DMS114 treated with DMSO at 0.1 percent for 48 hours (cell line): Measurements from ENCODE around the gene GATD1.
A peak's percentile ranks its signal among the peaks of the same experiment; 100 is the strongest.

Experiments
- DNase-seq: peaks from one replicate; lab custom pipeline; 2025; ENCODE audit not compliant: unreplicated experiment; lab: John Stamatoyannopoulos, UW

The GATD1 gene

DNA sequence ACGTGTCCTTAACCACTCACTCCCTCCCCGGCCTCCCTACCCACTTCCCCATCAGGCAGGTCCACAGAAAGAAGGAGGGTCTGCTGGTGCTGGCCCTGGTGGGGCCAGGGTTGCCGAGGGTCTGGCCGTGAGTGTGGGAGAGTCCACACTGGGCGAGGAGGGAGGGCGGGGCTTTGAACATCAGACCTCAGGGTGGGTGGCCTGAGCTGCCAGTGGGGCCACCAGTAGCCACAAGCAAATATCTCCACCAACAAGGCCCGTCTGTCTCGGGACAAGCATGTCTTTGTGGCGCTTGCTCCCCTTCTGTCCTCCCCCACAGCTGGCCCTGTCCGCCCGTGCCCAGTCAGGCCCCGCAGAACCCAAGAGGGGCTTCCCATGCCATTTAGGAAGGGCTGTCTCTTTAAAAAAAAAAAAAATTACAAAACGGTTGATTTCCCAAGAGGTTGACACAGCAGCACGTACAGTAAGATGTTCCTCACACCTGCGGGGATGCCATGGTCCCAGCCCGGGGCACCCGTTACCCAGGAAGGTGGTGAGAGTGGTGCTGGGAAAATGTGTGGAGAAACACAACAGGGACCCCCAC lies 47.7 kb downstream of the GATD1 start:
- DNase-seq: no peak

DNA sequence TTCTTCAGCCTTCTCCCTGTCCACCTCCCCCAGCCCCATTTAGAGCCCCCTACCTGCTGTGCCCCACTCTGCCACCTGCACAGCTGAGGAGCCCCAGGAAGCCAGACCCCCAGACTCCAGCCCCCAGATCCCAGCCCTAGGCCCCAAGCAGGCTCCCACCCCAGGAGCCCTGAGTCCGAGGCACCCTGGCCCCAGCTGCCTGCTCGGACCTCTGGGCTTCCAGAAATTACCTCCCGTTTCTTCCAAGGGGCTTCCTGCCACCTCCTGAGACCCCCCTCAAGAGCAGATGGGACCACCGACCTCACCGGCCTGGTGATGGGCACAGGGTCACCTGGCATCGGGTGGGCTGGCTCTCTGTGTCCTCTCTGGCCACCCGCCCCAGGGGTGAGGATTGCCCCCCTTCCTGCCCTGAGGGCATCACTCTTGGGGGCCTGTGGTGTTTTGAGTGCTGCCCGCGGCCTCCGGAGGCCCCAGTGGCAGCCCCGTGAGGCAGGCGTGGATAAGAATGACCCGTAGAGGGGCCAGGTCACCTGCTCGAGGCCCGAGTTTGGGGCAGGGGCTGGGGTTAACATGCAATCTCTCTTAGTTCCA lies 48.3 kb downstream of the GATD1 start:
- DNase-seq: no peak

DNA sequence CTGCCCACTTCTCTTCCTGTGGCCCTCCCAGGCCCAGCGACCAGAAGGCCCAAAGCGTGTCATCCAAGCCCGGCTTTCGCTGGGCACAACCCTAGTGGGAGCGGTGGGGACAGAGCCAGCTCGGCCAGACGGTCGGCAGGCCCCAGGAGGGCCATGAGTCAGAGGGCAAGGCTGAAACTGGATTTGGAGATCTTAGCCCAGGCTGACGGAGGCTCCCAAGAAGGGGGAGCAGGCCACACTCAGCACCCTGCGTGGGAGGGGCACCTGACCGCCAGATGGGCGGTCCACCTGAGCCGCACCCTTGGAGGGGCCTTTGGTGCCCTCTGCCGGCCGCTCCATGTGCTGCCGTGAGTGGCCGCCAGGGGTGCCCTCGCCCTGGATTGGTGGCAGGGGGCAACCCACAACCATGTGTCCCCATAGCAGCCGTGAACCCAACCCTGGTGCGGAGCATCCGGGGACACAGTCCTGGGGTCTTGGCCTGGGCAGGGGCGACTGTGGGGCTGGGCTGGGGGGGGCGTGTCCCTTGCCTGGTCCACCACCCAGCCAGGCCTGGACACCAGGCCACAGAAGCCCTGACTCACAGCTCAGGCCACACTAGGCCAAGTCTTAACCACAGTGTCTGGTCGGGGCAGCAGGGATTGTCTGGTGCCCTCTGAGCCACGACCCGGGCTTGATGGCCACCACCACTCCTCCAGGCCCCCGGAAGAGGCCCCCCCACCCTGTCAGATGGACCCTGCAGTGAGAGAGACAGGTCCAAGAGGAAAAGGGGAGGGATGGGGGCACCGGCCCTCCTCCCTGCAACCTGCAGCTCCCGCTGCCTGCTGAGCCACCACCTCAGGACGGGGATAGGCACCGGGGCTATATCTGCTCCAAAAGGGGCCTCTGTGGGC lies 49.2 kb downstream of the GATD1 start:
- no peak for DNase-seq

DNA sequence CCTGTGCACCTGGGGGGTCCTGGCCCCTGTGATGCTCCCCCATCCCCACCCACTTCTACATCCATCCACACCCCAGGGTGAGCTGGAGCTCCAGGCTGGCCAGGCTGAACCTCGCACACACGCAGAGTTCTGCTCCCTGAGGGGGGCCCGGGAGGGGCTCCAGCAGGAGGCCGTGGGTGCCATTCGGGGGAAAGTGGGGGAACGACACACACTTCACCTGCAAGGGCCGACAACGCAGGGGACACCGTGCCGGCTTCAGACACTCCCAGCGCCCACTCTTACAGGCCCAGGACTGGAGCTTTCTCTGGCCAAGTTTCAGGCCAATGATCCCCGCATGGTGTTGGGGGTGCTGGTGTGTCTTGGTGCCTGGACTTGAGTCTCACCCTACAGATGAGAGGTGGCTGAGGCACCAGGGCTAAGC lies 50.0 kb downstream of the GATD1 start:
- DNase-seq: no peak

DNA sequence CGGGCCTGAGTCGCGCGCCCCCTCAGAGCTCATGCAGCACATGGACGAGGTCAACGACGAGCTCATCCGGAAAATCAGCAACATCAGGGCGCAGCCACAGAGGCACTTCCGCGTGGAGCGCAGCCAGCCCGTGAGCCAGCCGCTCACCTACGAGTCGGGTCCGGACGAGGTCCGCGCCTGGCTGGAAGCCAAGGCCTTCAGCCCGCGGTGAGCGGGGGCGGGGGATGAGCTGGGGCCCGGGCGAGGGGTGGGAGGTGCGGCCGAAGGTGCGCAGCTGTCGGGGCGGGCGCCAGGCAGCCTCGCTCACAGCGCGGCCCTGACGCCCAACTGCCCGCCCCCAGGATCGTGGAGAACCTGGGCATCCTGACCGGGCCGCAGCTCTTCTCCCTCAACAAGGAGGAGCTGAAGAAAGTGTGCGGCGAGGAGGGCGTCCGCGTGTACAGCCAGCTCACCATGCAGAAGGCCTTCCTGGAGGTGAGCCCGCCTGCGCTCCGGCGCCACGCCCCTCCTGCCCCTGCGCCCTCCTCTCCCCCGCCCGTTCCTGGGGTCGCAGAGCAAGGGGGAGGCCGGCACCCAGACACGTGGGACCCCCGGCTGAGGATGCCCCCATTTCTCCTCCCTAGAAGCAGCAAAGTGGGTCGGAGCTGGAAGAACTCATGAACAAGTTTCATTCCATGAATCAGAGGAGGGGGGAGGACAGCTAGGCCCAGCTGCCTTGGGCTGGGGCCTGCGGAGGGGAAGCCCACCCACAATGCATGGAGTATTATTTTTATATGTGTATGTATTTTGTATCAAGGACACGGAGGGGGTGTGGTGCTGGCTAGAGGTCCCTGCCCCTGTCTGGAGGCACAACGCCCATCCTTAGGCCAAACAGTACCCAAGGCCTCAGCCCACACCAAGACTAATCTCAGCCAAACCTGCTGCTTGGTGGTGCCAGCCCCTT lies 50.7 kb downstream of the GATD1 start:
- no peak for DNase-seq

DNA sequence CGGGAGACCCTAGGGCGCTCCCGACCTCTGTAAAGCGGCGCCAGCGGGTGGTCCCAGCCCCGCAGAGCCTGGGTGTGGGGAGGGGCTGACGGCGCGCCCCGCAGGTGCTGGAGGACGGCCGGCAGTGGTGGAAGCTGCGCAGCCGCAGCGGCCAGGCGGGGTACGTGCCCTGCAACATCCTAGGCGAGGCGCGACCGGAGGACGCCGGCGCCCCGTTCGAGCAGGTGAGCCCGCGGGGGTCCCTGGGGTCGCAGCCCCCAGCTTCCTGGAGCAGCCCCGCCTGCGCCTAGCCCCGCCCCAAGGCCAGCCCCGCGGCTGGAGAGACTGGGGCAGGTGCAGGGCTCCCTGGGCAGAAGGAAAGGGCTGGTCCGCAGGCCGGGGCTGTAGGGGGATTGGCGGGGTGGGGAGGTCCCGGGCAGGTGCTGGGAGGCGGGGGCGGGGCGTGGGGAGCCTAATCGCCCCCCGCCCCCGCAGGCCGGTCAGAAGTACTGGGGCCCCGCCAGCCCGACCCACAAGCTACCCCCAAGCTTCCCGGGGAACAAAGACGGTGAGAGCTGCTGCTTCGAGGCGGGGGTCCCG lies 51.6 kb downstream of the GATD1 start:
- DNase-seq: no peak

DNA sequence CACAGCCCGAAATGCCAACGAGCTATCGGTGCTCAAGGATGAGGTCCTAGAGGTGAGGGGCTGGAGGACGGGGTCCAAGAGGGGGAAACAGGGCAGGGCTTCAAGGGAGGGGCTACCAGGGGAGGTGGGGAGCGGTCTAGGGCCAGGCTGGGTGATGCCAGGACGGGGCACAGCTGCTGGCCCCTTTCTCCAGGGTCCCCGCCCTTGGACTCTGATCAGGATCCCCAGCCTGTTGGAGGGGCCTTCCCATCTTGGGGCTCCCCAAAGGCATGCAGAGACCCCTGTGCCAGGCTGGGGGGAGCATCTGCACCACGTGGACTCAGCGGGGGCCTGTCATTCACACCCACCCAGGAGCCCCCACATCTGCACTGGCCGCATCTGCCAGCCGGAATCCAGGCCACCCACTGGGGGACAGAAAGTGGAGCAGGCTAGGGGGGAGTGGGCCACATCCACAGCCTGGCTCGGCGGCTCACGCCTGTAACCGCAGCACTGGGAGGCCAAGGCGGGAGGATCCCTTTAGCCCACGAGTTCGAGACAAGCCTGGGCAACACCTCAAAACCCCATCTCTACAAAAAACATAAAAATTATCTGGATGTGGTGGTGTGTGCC lies 52.4 kb downstream of the GATD1 start:
- no peak for DNase-seq

DNA sequence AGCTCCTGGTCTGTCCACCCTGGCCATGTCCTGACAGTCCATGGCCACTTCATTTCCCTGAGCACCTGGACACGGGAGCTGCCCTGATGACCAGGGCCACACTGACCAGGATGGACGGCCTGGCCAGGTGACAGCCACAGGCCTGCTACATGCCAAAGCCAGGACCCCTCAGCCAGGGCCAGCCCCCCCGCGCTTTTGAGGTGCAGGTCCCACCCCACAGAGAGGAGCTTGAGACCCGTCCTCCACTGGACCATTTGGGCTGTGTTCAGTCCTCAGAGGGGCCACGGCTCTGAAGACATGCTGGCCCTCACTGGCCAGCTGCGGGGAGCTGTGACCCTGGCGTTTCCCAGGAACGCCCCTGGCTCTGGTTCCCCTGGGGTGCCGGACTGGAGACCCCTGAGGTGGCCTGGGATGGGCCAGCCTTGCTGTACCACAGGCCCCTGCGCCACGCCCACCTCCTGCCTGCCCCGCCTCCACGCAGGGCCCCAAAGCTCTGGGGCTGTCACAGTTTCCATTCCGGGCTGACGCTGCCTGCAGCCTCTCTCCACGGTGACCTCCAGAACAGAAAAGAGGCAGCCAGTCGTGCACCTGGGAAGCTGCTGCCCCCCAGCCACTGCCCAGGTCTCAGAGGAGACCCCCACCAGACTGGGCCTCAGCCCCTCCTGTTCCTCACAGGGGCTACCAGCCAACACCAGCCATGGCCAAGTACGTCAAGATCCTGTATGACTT lies 53.1 kb downstream of the GATD1 start:
- DNase-seq: no peak

DNA sequence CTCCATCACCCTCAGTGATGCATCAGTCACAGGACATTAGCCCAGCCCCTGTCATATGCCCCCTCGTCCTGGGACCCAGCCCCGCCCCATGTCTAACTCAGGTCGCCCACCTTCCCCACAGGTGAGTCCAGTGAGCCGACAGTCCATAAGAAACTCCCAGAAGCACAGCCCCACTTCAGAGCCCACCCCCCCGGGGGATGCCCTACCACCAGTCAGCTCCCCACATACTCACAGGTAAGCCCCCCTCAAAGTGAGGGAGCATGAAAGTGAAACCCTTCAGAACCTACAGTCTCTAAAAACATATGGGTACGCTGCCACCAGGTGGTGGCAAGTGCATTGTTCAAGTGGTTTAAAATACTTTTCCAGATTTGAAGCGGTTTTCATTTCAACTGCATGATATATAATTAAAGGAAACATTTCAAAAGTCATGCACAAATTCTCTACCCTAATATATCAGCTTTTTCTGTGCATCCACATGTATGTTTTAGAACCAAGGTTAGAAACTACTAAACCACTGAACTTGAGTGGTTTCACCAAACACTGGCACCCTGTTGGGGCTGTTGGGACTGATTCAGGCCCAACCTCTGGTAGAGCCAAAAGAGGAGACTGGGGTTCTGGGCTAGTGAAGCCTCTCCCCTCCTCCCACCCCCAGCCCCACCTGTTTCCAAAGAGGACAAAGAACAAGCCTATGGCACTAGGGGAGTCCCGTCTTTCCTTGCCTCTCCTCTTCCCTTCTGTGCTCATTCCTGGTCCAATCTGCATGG lies 54.0 kb downstream of the GATD1 start:
- peak; percentile 39 for DNase-seq

DNA sequence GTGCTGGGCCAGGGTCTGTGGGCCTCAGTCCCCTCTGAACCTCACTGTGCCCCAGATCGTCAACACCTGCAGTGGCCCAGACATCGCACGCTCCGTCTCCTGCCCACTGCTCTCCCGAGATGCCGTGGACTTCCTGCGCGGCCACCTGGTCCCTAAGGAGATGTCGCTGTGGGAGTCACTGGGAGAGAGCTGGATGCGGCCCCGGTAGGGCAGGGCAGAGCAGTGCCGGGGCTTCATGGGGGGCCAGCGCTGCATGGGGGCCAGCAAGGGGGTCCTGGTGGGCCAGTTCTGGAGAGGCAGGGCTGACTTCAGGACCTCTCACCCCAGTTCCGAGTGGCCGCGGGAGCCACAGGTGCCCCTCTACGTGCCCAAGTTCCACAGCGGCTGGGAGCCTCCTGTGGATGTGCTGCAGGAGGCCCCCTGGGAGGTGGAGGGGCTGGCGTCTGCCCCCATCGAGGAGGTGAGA lies 54.9 kb downstream of the GATD1 start:
- no peak for DNase-seq

DNA sequence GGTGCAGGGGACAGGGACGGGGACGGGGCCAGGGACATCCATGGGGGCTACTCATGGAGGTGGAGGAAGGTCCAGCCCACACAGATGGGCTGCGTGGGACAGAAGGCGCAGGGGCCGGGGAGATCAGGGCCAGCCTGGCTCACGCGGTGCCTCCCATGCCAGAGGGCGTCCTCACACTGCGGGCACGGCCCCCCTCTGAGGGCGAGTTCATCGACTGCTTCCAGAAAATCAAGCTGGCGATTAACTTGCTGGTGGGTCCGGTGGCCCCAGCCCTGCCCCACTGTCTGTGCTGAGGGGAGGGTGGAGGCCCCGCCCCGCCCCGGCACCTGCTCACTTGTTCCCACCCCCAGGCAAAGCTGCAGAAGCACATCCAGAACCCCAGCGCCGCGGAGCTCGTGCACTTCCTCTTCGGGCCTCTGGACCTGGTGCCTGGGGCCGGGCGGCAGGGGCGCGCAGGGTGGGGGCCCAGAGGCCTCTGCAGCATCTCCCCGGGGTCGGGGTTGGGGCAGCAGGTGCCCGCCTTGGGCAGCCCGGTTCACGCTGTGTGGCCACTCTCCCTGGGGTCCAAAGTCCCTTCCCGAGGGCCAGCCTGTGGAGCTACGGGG lies 55.4 kb downstream of the GATD1 start:
- DNase-seq: no peak

DNA sequence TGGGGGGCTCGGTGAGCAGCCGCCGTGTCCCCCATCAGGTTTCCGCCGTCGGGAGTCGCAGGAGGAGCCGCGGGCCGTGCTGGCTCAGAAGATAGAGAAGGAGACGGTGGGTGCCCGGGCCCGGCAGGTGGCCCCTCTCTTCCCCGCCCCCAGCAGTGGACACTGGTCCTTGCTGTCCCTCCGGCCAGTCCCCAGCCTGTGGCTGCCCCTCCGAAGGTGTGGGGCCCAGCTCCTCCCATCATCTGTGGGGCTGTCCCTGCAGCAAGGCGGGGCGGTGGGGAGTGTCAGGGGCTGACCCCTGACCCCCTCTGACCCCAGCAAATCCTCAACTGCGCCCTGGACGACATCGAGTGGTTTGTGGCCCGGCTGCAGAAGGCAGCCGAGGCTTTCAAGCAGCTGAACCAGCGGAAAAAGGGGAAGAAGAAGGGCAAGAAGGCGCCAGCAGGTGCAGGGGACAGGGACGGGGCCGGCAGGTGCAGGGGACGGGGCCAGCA lies 56.0 kb downstream of the GATD1 start:
- no peak for DNase-seq

DNA sequence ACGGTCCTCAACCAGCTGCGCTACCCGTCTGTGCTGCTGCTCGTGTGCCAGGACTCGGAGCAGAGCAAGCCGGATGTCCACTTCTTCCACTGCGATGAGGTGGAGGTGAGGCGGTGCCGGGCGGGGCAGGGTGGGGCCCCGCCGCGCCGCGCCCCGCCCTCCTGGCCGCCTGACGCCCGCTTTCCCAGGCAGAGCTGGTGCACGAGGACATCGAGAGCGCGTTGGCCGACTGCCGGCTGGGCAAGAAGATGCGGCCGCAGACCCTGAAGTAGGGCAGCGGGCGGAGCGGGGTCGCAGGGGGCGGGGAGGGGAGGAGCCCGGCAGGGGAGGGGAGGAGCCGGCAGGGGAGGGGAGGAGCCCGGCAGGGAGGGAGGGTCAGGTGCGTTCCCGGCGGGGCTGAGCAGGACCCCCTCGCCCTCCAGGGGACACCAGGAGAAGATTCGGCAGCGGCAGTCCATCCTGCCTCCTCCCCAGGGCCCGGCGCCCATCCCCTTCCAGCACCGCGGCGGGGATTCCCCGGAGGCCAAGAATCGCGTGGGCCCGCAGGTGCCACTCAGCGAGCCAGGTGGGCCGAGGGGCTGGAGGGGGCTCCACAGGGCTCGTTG lies 56.5 kb downstream of the GATD1 start:
- DNase-seq: no peak

DNA sequence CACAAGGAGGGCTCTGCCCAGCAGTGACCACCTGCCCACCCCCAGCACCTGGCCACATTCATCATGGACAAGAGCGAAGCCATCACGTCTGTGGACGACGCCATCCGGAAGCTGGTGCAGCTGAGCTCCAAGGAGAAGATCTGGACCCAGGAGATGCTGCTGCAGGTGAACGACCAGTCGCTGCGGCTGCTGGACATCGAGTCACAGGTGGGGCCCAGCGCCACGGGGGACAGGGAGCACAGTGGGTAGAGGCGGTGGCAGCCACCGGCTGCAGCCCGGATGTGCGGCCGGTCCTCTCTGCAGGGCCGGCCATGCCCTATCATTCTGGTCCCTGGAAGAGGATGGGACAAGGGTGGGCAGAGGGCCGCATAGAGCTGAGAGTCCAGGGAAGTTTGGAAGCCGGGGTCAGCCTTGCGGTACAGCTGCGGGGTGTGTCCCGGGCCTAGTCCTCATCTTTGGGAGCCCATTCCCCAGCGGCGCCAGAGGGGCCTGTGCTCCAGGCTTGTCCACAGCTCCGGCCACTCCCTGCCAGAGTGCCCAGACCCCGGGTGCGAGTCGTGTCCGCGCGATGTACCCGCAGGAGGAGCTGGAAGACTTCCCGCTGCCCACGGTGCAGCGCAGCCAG lies 57.2 kb downstream of the GATD1 start:
- no peak for DNase-seq

DNA sequence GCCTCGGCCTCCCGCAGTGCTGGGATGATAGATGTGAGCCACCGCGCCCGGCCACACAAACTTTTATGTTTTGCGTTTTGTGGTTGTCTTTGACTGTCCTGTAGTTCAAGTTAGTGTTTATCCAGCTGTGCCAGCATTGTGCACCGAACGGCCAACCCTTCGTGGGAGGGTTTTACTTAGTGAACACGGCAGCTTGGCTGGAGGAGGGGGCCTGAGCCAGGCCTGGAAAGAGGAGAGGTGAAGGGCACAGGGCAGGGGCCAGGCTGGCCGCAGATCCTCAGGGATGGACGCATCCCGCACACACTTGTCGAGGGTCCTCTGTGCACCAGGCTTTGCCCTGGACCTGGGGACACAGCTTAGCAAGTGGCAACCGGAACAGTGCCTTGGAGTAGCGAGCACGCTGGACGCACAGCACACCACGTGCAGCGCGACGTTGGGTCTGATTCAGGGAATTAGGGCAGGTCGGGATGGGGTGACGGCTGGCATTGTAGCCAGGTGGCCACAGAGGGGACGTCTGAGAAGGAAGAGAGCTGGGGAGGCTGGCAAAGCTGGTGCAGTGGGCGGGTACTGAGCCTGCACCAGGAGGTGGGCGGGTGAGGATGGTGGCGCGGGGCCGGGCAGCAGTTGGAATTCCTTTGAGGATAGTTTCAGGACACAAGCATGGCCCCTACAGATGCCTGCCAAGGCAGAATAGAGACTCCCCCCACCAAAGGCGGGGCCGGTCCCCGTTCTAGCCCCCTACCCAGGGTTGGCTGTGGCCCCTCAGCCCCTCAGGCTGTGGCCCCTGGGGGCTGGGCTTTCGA lies 57.9 kb downstream of the GATD1 start:
- no peak for DNase-seq
